ENCODE results near the gene NSA2.
"Not testable (repeated sequence)": the region's sequence is repeated elsewhere in the genome, so short reads cannot be mapped to it uniquely, and the experiment has no call there.

The NSA2 gene

GRCh38 chr5:74766849-74767578 is at the start of gene NSA2, which contains the start of gene GFM2:
NSA2 (plus strand) TSS chr5:74767249; CDS start chr5:74767361, 112 bp downstream.
GFM2 (minus strand) TSS chr5:74767117; CDS start chr5:74763742, 3,375 bp downstream.
- H3K4me3 ChIP-seq (ENCODE audit: low read length): peak within 1 kb of the TSS; percentile 74
- H3K27me3 ChIP-seq (ENCODE audit: insufficient read depth, low read length): no peaks in the 10 kb centered on the region
- H2AFZ ChIP-seq (ENCODE audit: low read depth, low read length): peak within 1 kb of the TSS; percentile 56
- H3K9me3 ChIP-seq (ENCODE audit: low read length): no peaks in the 10 kb centered on the region
- H3K4me1 ChIP-seq (ENCODE audit: insufficient read depth, low read length): peaks cover 22% of the 10 kb centered on the region
- H3K36me3 ChIP-seq (ENCODE audit: insufficient read depth, low read length): peaks cover 42% of the 10 kb centered on the region

- no peak overlapping the region for H3K4me3 ChIP-seq (ENCODE audit: low read length)
- no peaks in the 10 kb centered on the region for H3K4me1 ChIP-seq (ENCODE audit: insufficient read depth, low read length)
- no peak overlapping the region for H2AFZ ChIP-seq (ENCODE audit: low read depth, low read length)
- H3K27me3 ChIP-seq (ENCODE audit: insufficient read depth, low read length): no peaks in the 10 kb centered on the region
- no peaks in the 10 kb centered on the region for H3K9me3 ChIP-seq (ENCODE audit: low read length)
- peaks cover 42% of the 10 kb centered on the region for H3K36me3 ChIP-seq (ENCODE audit: insufficient read depth, low read length)
These were observed 49.5 kb upstream of the NSA2 start for GRCh38 chr5:74717596-74717995.

- no peaks in the 10 kb centered on the region for H3K4me1 ChIP-seq (ENCODE audit: insufficient read depth, low read length)
- H3K27me3 ChIP-seq (ENCODE audit: insufficient read depth, low read length): no peaks in the 10 kb centered on the region
- H3K4me3 ChIP-seq (ENCODE audit: low read length): no peak overlapping the region
- H3K9me3 ChIP-seq (ENCODE audit: low read length): no peaks in the 10 kb centered on the region
- H2AFZ ChIP-seq (ENCODE audit: low read depth, low read length): no peak overlapping the region
- H3K36me3 ChIP-seq (ENCODE audit: insufficient read depth, low read length): peaks cover 64% of the 10 kb centered on the region
These were observed 44.8 kb upstream of the NSA2 start for GRCh38 chr5:74722271-74722670.

GRCh38 chr5:74725331-74725730 is 41.7 kb upstream of the NSA2 start:
- Histone ChIP-seq H3K4me3 (ENCODE audit: low read length) (no peak overlapping the region), H3K36me3 (ENCODE audit: insufficient read depth, low read length) (peaks cover 72% of the 10 kb centered on the region), H3K9me3 (ENCODE audit: low read length) (no peaks in the 10 kb centered on the region)

GRCh38 chr5:74736759-74737158 is 30.3 kb upstream of the NSA2 start:
- peaks cover 80% of the 10 kb centered on the region for H3K36me3 ChIP-seq (ENCODE audit: insufficient read depth, low read length)
- no peak overlapping the region for H2AFZ ChIP-seq (ENCODE audit: low read depth, low read length)
- H3K27me3 ChIP-seq (ENCODE audit: insufficient read depth, low read length): no peaks in the 10 kb centered on the region
- no peaks in the 10 kb centered on the region for H3K9me3 ChIP-seq (ENCODE audit: low read length)
- no peaks in the 10 kb centered on the region for H3K4me1 ChIP-seq (ENCODE audit: insufficient read depth, low read length)
- no peak overlapping the region for H3K4me3 ChIP-seq (ENCODE audit: low read length)

More at GRCh38 chr5:74725331-74725730, 41.7 kb upstream of the NSA2 start:
- no peaks in the 10 kb centered on the region for H3K4me1 ChIP-seq (ENCODE audit: insufficient read depth, low read length)
- H2AFZ ChIP-seq (ENCODE audit: low read depth, low read length): no peak overlapping the region
- no peaks in the 10 kb centered on the region for H3K27me3 ChIP-seq (ENCODE audit: insufficient read depth, low read length)

- Histone ChIP-seq H3K27me3 (ENCODE audit: insufficient read depth, low read length) (no peaks in the 10 kb centered on the region), H3K36me3 (ENCODE audit: insufficient read depth, low read length) (peaks cover 83% of the 10 kb centered on the region), H3K4me3 (ENCODE audit: low read length) (no peak overlapping the region), H2AFZ (ENCODE audit: low read depth, low read length) (no peak overlapping the region), H3K4me1 (ENCODE audit: insufficient read depth, low read length) (no peaks in the 10 kb centered on the region), H3K9me3 (ENCODE audit: low read length) (no peaks in the 10 kb centered on the region)
These were observed 28.6 kb upstream of the NSA2 start for GRCh38 chr5:74738406-74738805.

- H3K9me3 ChIP-seq (ENCODE audit: low read length); H3K4me3 ChIP-seq (ENCODE audit: low read length); H3K27me3 ChIP-seq (ENCODE audit: insufficient read depth, low read length); H3K4me1 ChIP-seq (ENCODE audit: insufficient read depth, low read length); H2AFZ ChIP-seq (ENCODE audit: low read depth, low read length): not testable (repeated sequence)
- H3K36me3 ChIP-seq (ENCODE audit: insufficient read depth, low read length): peaks cover 73% of the 10 kb centered on the region
These were observed 18.3 kb upstream of the NSA2 start for GRCh38 chr5:74748742-74749141.

- Histone ChIP-seq H3K4me1 (ENCODE audit: insufficient read depth, low read length) (peaks cover 13% of the 10 kb centered on the region), H3K4me3 (ENCODE audit: low read length) (no peak overlapping the region), H3K9me3 (ENCODE audit: low read length) (peaks cover 6% of the 10 kb centered on the region), H3K36me3 (ENCODE audit: insufficient read depth, low read length) (peaks cover 56% of the 10 kb centered on the region), H3K27me3 (ENCODE audit: insufficient read depth, low read length) (no peaks in the 10 kb centered on the region), H2AFZ (ENCODE audit: low read depth, low read length) (no peak overlapping the region)
These were observed 5.8 kb upstream of the NSA2 start for GRCh38 chr5:74761241-74761640.

GRCh38 chr5:74762599-74762998 is 4.5 kb upstream of the NSA2 start:
- H3K4me3 ChIP-seq (ENCODE audit: low read length): no peak overlapping the region
- H3K4me1 ChIP-seq (ENCODE audit: insufficient read depth, low read length): peaks cover 14% of the 10 kb centered on the region
- no peak overlapping the region for H2AFZ ChIP-seq (ENCODE audit: low read depth, low read length)
- H3K27me3 ChIP-seq (ENCODE audit: insufficient read depth, low read length): no peaks in the 10 kb centered on the region
- peaks cover 45% of the 10 kb centered on the region for H3K36me3 ChIP-seq (ENCODE audit: insufficient read depth, low read length)
- no peaks in the 10 kb centered on the region for H3K9me3 ChIP-seq (ENCODE audit: low read length)

- H3K9me3 ChIP-seq (ENCODE audit: low read length): no peaks in the 10 kb centered on the region
- H3K27me3 ChIP-seq (ENCODE audit: insufficient read depth, low read length): no peaks in the 10 kb centered on the region
- no peak overlapping the region for H3K4me3 ChIP-seq (ENCODE audit: low read length)
- H3K36me3 ChIP-seq (ENCODE audit: insufficient read depth, low read length): peaks cover 41% of the 10 kb centered on the region
- H2AFZ ChIP-seq (ENCODE audit: low read depth, low read length): no peak overlapping the region
- H3K4me1 ChIP-seq (ENCODE audit: insufficient read depth, low read length): peaks cover 22% of the 10 kb centered on the region
These were observed 3.5 kb upstream of the NSA2 start for GRCh38 chr5:74763504-74763903.

GRCh38 chr5:74765201-74765600 is 1.8 kb upstream of the NSA2 start:
- Histone ChIP-seq H3K4me3 (ENCODE audit: low read length) (no peak overlapping the region), H3K36me3 (ENCODE audit: insufficient read depth, low read length) (peaks cover 41% of the 10 kb centered on the region), H3K9me3 (ENCODE audit: low read length) (no peaks in the 10 kb centered on the region), H3K4me1 (ENCODE audit: insufficient read depth, low read length) (peaks cover 22% of the 10 kb centered on the region), H3K27me3 (ENCODE audit: insufficient read depth, low read length) (no peaks in the 10 kb centered on the region), H2AFZ (ENCODE audit: low read depth, low read length) (no peak overlapping the region)

GRCh38 chr5:74765929-74766328 is 1.1 kb upstream of the NSA2 start:
- H3K36me3 ChIP-seq (ENCODE audit: insufficient read depth, low read length): peaks cover 42% of the 10 kb centered on the region
- peaks cover 22% of the 10 kb centered on the region for H3K4me1 ChIP-seq (ENCODE audit: insufficient read depth, low read length)
- peak overlapping the region; percentile 74 for H3K4me3 ChIP-seq (ENCODE audit: low read length)

GRCh38 chr5:74766418-74766848 is 616 bp upstream of the NSA2 start:
- Histone ChIP-seq H3K27me3 (ENCODE audit: insufficient read depth, low read length) (no peaks in the 10 kb centered on the region), H3K36me3 (ENCODE audit: insufficient read depth, low read length) (peaks cover 43% of the 10 kb centered on the region)

More at GRCh38 chr5:74765929-74766328, 1.1 kb upstream of the NSA2 start:
- Histone ChIP-seq H3K27me3 (ENCODE audit: insufficient read depth, low read length) (no peaks in the 10 kb centered on the region), H2AFZ (ENCODE audit: low read depth, low read length) (peak overlapping the region; percentile 56), H3K9me3 (ENCODE audit: low read length) (no peaks in the 10 kb centered on the region)

GRCh38 chr5:74767579-74767913 is 497 bp downstream of the NSA2 start:
- no peaks in the 10 kb centered on the region for H3K9me3 ChIP-seq (ENCODE audit: low read length)
- peaks cover 42% of the 10 kb centered on the region for H3K36me3 ChIP-seq (ENCODE audit: insufficient read depth, low read length)
- no peaks in the 10 kb centered on the region for H3K27me3 ChIP-seq (ENCODE audit: insufficient read depth, low read length)
- peak overlapping the region; percentile 74 for H3K4me3 ChIP-seq (ENCODE audit: low read length)
- H3K4me1 ChIP-seq (ENCODE audit: insufficient read depth, low read length): peaks cover 22% of the 10 kb centered on the region
- H2AFZ ChIP-seq (ENCODE audit: low read depth, low read length): peak overlapping the region; percentile 56

More at GRCh38 chr5:74766418-74766848, 616 bp upstream of the NSA2 start:
- H3K4me1 ChIP-seq (ENCODE audit: insufficient read depth, low read length): peaks cover 22% of the 10 kb centered on the region
- no peaks in the 10 kb centered on the region for H3K9me3 ChIP-seq (ENCODE audit: low read length)
- peak overlapping the region; percentile 56 for H2AFZ ChIP-seq (ENCODE audit: low read depth, low read length)
- peak overlapping the region; percentile 74 for H3K4me3 ChIP-seq (ENCODE audit: low read length)
